ENCODE data around the gene RAB30.

RAB30 gene

GRCh38 chr11:82936261-82936660, 135.4 kb downstream of the RAB30 start:
- DNase-seq: no peak

- DNase-seq: no peak
Observed at GRCh38 chr11:82932564-82932963, 139.1 kb downstream of the RAB30 start.

GRCh38 chr11:82930734-82931133, 141.0 kb downstream of the RAB30 start:
- DNase-seq: no peak

- DNase-seq: no peak
Observed at GRCh38 chr11:82930229-82930628, 141.5 kb downstream of the RAB30 start.

GRCh38 chr11:82929121-82929520, 142.6 kb downstream of the RAB30 start:
- DNase-seq: no peak

GRCh38 chr11:82927264-82927880, 144.3 kb downstream of the RAB30 start:
- peak in 1 of 2 experiments; percentile 15 for DNase-seq

- no peak for DNase-seq
Observed at GRCh38 chr11:82924522-82925224, 147.0 kb downstream of the RAB30 start.

Measured in NCI-H1930 (cell line).